ENCODE data around the gene SPIB.

- TF ChIP-seq CSRNP3 (CRISPR knock-in tag; IDR thresholded peaks at IDR 0.05), result no peak
- no peak for TF ChIP-seq POU6F1 (CRISPR knock-in tag; IDR thresholded peaks at IDR 0.05; ENCODE audit: borderline replicate concordance, low read depth)
Observed at GRCh38 chr19:50417111-50418081, 1.3 kb upstream of the SPIB start.
